H9 (cell line): Measurements from ENCODE around the gene TTC39A. TPM values are rescaled to one million over a fixed set of nuclear protein-coding genes. Genes with fewer than 3 reads are reported as not detected.
A peak's percentile ranks its signal among the peaks of the same experiment; 100 is the strongest.

Experiments used
- DNase-seq: peaks from one replicate; pipeline ENCODE4 v3.0.0-alpha.2; 2017
- H2AFZ ChIP-seq: one replicate; pipeline ENCODE4 v1.6.1; 2013; ENCODE audit warnings: mild to moderate bottlenecking, low read length, control low read depth, moderate library complexity
- H2AK5ac ChIP-seq: 2 replicates; pipeline ENCODE4 v1.6.1; 2013; ENCODE audit warnings: low read length, control low read depth, mixed read lengths; ENCODE audit not compliant: insufficient read length
- H2BK120ac ChIP-seq: one replicate; pipeline ENCODE4 v1.6.1; 2013; ENCODE audit warnings: low read depth, mild to moderate bottlenecking, low read length, control low read depth, inconsistent platforms; ENCODE audit not compliant: poor library complexity, severe bottlenecking
- H2BK12ac ChIP-seq: 2 replicates; pipeline ENCODE4 v1.6.1; 2013; ENCODE audit warnings: low read length, control low read depth, mixed read lengths, low read depth; ENCODE audit not compliant: insufficient read length
- H2BK15ac ChIP-seq: 2 replicates; pipeline ENCODE4 v1.6.1; 2013; ENCODE audit warnings: low read depth, low read length, control low read depth
- H2BK20ac ChIP-seq: one replicate; pipeline ENCODE4 v1.6.1; 2013; ENCODE audit warnings: low read depth, mild to moderate bottlenecking, low read length, control low read depth, inconsistent platforms; ENCODE audit not compliant: poor library complexity, severe bottlenecking
- H2BK5ac ChIP-seq: 2 replicates; pipeline ENCODE4 v1.6.1; 2013; ENCODE audit warnings: low read length, control low read depth, mixed read lengths; ENCODE audit not compliant: insufficient read length
- H3K14ac ChIP-seq: 2 replicates; pipeline ENCODE4 v1.6.1; 2013; ENCODE audit warnings: low read length, control low read depth; ENCODE audit not compliant: insufficient read depth
- H3K18ac ChIP-seq: 2 replicates; pipeline ENCODE4 v1.6.1; 2013; ENCODE audit warnings: low read depth, mild to moderate bottlenecking, mixed read lengths, low read length, control low read depth; ENCODE audit not compliant: insufficient read length
- H3K23ac ChIP-seq: 2 replicates; pipeline ENCODE4 v1.6.1; 2013; ENCODE audit warnings: low read length, control low read depth, mixed read lengths, low read depth; ENCODE audit not compliant: insufficient read length
- H3K23me2 ChIP-seq: 2 replicates; pipeline ENCODE4 v1.6.1; 2013; ENCODE audit warnings: low read depth, mild to moderate bottlenecking, mixed read lengths, low read length, control low read depth; ENCODE audit not compliant: insufficient read length, poor library complexity, severe bottlenecking
- H3K27ac ChIP-seq: 2 replicates; pipeline ENCODE4 v1.5.1; 2013; ENCODE audit warnings: low read length, control low read depth, mixed read lengths, low read depth; ENCODE audit not compliant: insufficient read length
- H3K27me3 ChIP-seq: 2 replicates; pipeline ENCODE4 v1.6.1; 2013; ENCODE audit warnings: low read length, control low read depth, inconsistent platforms; ENCODE audit not compliant: insufficient read depth
- H3K4ac ChIP-seq: 2 replicates; pipeline ENCODE4 v1.6.1; 2013; ENCODE audit warnings: low read depth, mild to moderate bottlenecking, control low read depth, inconsistent platforms, low read length, moderate library complexity
- H3K4me1 ChIP-seq: 2 replicates; pipeline ENCODE4 v1.6.1; 2013; ENCODE audit warnings: low read length, control low read depth, inconsistent platforms; ENCODE audit not compliant: insufficient read depth
- H3K4me2 ChIP-seq: 2 replicates; pipeline ENCODE4 v1.6.1; 2013; ENCODE audit warnings: low read length, control low read depth, mixed read lengths; ENCODE audit not compliant: insufficient read length, insufficient read depth
- H3K56ac ChIP-seq: 2 replicates; pipeline ENCODE4 v1.6.1; 2013; ENCODE audit warnings: low read depth, mild to moderate bottlenecking, mixed read lengths, low read length, control low read depth; ENCODE audit not compliant: insufficient read length
- H3K79me1 ChIP-seq: 2 replicates; pipeline ENCODE4 v1.6.1; 2013; ENCODE audit warnings: low read depth, mild to moderate bottlenecking, moderate library complexity, low read length, control low read depth, inconsistent platforms; ENCODE audit not compliant: insufficient read depth, poor library complexity, severe bottlenecking
- H3K79me2 ChIP-seq: 2 replicates; pipeline ENCODE4 v1.6.1; 2013; ENCODE audit warnings: low read length, control low read depth, inconsistent platforms; ENCODE audit not compliant: insufficient read depth
- H3K9ac ChIP-seq: 2 replicates; pipeline ENCODE4 v1.6.1; 2013; ENCODE audit warnings: low read length, control low read depth, mixed read lengths; ENCODE audit not compliant: insufficient read length; ENCODE audit errors: extremely low read depth
- H3K9me3 ChIP-seq: one replicate; pipeline ENCODE4 v1.6.1; 2013; ENCODE audit warnings: low read depth, low read length, inconsistent platforms; ENCODE audit not compliant: control insufficient read depth
- H3T11ph ChIP-seq: one replicate; pipeline ENCODE4 v1.6.1; 2013; ENCODE audit warnings: mild to moderate bottlenecking, low read length, control low read depth, inconsistent platforms
- H4K20me1 ChIP-seq: one replicate; pipeline ENCODE4 v1.6.1; 2013; ENCODE audit not compliant: control insufficient read depth, insufficient read length, insufficient read depth
- H4K5ac ChIP-seq: 2 replicates; pipeline ENCODE4 v1.6.1; 2013; ENCODE audit warnings: low read depth, mild to moderate bottlenecking, mixed read lengths, low read length, control low read depth; ENCODE audit not compliant: insufficient read length
- H4K8ac ChIP-seq: replicated peaks from 2 replicates; pipeline ENCODE4 v1.6.1; 2013; ENCODE audit warnings: low read length, control low read depth, mixed read lengths, low read depth; ENCODE audit not compliant: insufficient read length
- H4K91ac ChIP-seq: 2 replicates; pipeline ENCODE4 v1.6.1; 2013; ENCODE audit warnings: low read depth, mild to moderate bottlenecking, moderate library complexity, mixed read lengths, low read length, control low read depth; ENCODE audit not compliant: insufficient read length
- H3K27ac Mint-ChIP-seq, 3 experiments: 2 replicates in 2 of 3; 3 replicates in 1 of 3; pipeline ENCODE4 v1.8.0; 2020 to 2021; ENCODE audit warnings: mixed read lengths in 3 of 3, mild to moderate bottlenecking in 1 of 3, moderate library complexity in 1 of 3
- H3K27me3 Mint-ChIP-seq: 2 replicates; pipeline ENCODE4 v1.8.0; 2021; ENCODE audit warnings: low read depth, mild to moderate bottlenecking, moderate library complexity, mixed read lengths
- H3K36me3 Mint-ChIP-seq, 3 experiments: 2 replicates in 2 of 3; 3 replicates in 1 of 3; pipeline ENCODE4 v1.8.0; 2020 to 2021; ENCODE audit warnings: low read depth in 3 of 3, mixed read lengths in 3 of 3; ENCODE audit not compliant: insufficient read depth in 1 of 3
- H3K4me1 Mint-ChIP-seq, 2 experiments: 2 replicates each; pipeline ENCODE4 v1.8.0; 2020; ENCODE audit warnings: mixed read lengths in 2 of 2
- H3K4me3 Mint-ChIP-seq, 2 experiments: 2 replicates in 1 of 2; 3 replicates in 1 of 2; pipeline ENCODE4 v1.8.0; 2020 to 2021; ENCODE audit warnings: mild to moderate bottlenecking in 2 of 2, mixed read lengths in 2 of 2, moderate library complexity in 1 of 2
- H3K9me3 Mint-ChIP-seq, 2 experiments: 2 replicates in 1 of 2; 3 replicates in 1 of 2; pipeline ENCODE4 v1.8.0; 2020; ENCODE audit warnings: mild to moderate bottlenecking in 2 of 2, mixed read lengths in 2 of 2, moderate library complexity in 1 of 2
- CTCF ChIP-seq: fragments of 200-600 bp; sonication (generic); conservative IDR thresholded peaks from 3 replicates; pipeline ENCODE4 v1.8.0; 2021; ENCODE audit warnings: antibody characterized with exemption, mild to moderate bottlenecking
- WGBS: extraction: QIAGEN DNeasy Blood & Tissue Kit; methylation state at CpG from one replicate; pipeline ENCODE4 v1.1.7; 2013; ENCODE audit warnings: missing lambda C conversion rate, low lambda C conversion rate, mixed read lengths; ENCODE audit not compliant: insufficient read length; ENCODE audit errors: extremely low coverage; 5-methylcytosine and 5-hydroxymethylcytosine counted together
- total RNA-seq: library from RNA; stranded (reverse); gene quantifications from 2 replicates; pipeline ENCODE4 v1.2.1, GENCODE V29; 2021

TTC39A gene
- total RNA-seq, 1 experiment from 2014 or later = 7.7 TPM

GRCh38 chr1:51303315-51303714, 27.0 kb downstream of the TTC39A start:
- Histone ChIP-seq H3K4me1 (no peaks in the 10 kb centered on the region), H2BK15ac (no peak overlapping the region), H4K5ac (no peak overlapping the region), H3K79me2 (no peaks in the 10 kb centered on the region), H3K4me2 (no peak overlapping the region), H2AFZ (no peak overlapping the region), H4K20me1 (no peaks in the 10 kb centered on the region), H3K79me1 (no peaks in the 10 kb centered on the region), H3K9me3 (no peaks in the 10 kb centered on the region), H3K27ac (no peak overlapping the region), H2BK5ac (no peak overlapping the region), H3K14ac (no peak overlapping the region), H3K27me3 (no peaks in the 10 kb centered on the region), H3K18ac (no peak overlapping the region), H4K91ac (no peak overlapping the region), H4K8ac (no peak overlapping the region), H2AK5ac (no peak overlapping the region), H3K4ac (no peak overlapping the region), H3K56ac (no peak overlapping the region), H3K23me2 (no peaks in the 10 kb centered on the region), H2BK120ac (no peak overlapping the region), H3T11ph (no peak overlapping the region), H2BK12ac (no peak overlapping the region), H2BK20ac (no peak overlapping the region), H3K9ac (no peak overlapping the region), H3K23ac (no peak overlapping the region)
- peaks cover 5% of the 10 kb centered on the region for H3K27me3 Mint-ChIP-seq
- peak overlapping the region in 1 of 3 experiments; percentile 94; a peak in 2 of 7 replicates for H3K27ac Mint-ChIP-seq
- no peak for TF ChIP-seq CTCF
- no peak for DNase-seq
- peaks cover 3 to 9% of the 10 kb centered on the region in 2 experiments; a peak in 1 of 4 replicates for H3K4me1 Mint-ChIP-seq
- H3K4me3 Mint-ChIP-seq = no peak overlapping the region
- H3K9me3 Mint-ChIP-seq = no peaks in the 10 kb centered on the region; a peak in 2 of 5 replicates
- WGBS = no CpG with 5 or more reads among the region's 6 CpGs
- H3K36me3 Mint-ChIP-seq = no peaks in the 10 kb centered on the region; a peak in 1 of 7 replicates
